Measurements from ENCODE around the gene UBE2B.

UBE2B gene

GRCh38 chr5:134427540-134428041, 56.2 kb downstream of the UBE2B start:
- TF ChIP-seq, protein P1, sequence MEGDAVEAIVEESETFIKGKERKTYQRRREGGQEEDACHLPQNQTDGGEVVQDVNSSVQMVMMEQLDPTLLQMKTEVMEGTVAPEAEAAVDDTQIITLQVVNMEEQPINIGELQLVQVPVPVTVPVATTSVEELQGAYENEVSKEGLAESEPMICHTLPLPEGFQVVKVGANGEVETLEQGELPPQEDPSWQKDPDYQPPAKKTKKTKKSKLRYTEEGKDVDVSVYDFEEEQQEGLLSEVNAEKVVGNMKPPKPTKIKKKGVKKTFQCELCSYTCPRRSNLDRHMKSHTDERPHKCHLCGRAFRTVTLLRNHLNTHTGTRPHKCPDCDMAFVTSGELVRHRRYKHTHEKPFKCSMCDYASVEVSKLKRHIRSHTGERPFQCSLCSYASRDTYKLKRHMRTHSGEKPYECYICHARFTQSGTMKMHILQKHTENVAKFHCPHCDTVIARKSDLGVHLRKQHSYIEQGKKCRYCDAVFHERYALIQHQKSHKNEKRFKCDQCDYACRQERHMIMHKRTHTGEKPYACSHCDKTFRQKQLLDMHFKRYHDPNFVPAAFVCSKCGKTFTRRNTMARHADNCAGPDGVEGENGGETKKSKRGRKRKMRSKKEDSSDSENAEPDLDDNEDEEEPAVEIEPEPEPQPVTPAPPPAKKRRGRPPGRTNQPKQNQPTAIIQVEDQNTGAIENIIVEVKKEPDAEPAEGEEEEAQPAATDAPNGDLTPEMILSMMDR (IDR thresholded peaks at IDR 0.05; ENCODE audit: insufficient read depth, low read length) = no peak
- no peak for TF ChIP-seq GABPA (IDR thresholded peaks at IDR 0.05; ENCODE audit: low read depth)
- TF ChIP-seq POLR2AphosphoS5 (IDR thresholded peaks at IDR 0.05; ENCODE audit: low read depth) = no peak
- TF ChIP-seq, protein P2, sequence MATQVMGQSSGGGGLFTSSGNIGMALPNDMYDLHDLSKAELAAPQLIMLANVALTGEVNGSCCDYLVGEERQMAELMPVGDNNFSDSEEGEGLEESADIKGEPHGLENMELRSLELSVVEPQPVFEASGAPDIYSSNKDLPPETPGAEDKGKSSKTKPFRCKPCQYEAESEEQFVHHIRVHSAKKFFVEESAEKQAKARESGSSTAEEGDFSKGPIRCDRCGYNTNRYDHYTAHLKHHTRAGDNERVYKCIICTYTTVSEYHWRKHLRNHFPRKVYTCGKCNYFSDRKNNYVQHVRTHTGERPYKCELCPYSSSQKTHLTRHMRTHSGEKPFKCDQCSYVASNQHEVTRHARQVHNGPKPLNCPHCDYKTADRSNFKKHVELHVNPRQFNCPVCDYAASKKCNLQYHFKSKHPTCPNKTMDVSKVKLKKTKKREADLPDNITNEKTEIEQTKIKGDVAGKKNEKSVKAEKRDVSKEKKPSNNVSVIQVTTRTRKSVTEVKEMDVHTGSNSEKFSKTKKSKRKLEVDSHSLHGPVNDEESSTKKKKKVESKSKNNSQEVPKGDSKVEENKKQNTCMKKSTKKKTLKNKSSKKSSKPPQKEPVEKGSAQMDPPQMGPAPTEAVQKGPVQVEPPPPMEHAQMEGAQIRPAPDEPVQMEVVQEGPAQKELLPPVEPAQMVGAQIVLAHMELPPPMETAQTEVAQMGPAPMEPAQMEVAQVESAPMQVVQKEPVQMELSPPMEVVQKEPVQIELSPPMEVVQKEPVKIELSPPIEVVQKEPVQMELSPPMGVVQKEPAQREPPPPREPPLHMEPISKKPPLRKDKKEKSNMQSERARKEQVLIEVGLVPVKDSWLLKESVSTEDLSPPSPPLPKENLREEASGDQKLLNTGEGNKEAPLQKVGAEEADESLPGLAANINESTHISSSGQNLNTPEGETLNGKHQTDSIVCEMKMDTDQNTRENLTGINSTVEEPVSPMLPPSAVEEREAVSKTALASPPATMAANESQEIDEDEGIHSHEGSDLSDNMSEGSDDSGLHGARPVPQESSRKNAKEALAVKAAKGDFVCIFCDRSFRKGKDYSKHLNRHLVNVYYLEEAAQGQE (IDR thresholded peaks at IDR 0.05; ENCODE audit: insufficient replicate concordance, low read depth) = no peak
- TF ChIP-seq SPI1 (IDR thresholded peaks at IDR 0.05; ENCODE audit: borderline replicate concordance, low read depth) = no peak
- H3K4me3 ChIP-seq (replicated peaks; ENCODE audit: insufficient read depth, low read length) = no peak overlapping the region
- H3K27me3 ChIP-seq (ENCODE audit: insufficient read depth, poor library complexity, severe bottlenecking) = no peaks in the 10 kb centered on the region
- H3K27ac ChIP-seq (replicated peaks) = no peak overlapping the region
- no peak for DNase-seq (ENCODE audit: low read depth in 1 of 2, low spot score in 1 of 2)

DNA sequence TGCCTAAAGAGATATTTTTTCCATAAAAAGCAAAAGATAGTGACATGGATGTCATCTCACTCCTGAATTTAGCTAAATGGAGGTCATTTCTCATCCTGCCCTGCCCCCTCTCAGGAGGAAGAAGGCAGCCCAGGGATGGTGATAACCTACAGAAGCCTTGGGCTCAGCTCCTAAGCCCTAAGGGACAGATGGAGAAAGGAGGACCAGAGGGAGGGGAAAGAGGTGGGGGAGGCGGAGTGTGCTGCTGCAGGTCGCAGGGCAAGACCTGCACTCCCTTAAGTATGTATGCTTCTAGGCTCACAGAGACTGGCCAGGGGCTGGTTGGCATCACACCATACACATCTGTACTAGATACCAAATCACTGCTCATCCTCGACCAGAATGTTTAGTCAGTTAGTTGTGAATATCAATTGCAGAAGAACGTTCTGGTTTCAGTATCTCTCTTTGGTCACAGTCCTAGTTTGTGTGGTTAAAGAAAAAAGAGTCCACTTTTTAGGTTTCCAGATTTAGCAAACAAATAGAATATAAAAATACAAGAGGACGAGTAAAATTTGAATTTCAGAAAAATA, 58.7 kb downstream of the UBE2B start:
- DNase-seq (ENCODE audit: low read depth in 1 of 2, low spot score in 1 of 2) = no peak
- Histone ChIP-seq H3K27me3 (ENCODE audit: insufficient read depth, poor library complexity, severe bottlenecking) (no peaks in the 10 kb centered on the region), H3K27ac (replicated peaks) (no peak overlapping the region), H3K4me3 (replicated peaks; ENCODE audit: insufficient read depth, low read length) (no peak overlapping the region)
- no peak for TF ChIP-seq POLR2AphosphoS5 (IDR thresholded peaks at IDR 0.05; ENCODE audit: low read depth)
- TF ChIP-seq SPI1 (IDR thresholded peaks at IDR 0.05; ENCODE audit: borderline replicate concordance, low read depth) = no peak
- no peak for TF ChIP-seq GABPA (IDR thresholded peaks at IDR 0.05; ENCODE audit: low read depth)
- TF ChIP-seq, protein P1 (IDR thresholded peaks at IDR 0.05; ENCODE audit: insufficient read depth, low read length) = no peak
- TF ChIP-seq, protein P2 (IDR thresholded peaks at IDR 0.05; ENCODE audit: insufficient replicate concordance, low read depth) = no peak

DNA sequence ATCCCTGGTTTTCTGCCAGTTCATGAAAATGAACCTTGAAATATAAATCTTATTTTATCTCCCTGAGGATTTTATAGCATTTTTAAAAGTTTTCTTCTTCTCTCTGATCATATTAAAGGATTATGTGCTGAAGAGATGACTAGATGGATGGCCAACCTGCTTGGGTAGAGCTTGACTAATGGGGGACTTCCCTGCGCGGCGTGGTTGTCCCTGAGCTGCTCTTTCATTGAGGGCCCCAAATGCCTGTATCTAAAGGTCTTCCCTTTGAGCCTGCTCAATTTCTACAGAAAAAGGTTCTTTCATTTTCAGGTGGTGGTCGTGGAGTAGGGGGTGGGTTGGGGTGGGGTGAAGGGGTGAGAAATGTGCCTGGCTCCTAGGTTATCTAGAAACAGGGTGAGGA, 60.8 kb downstream of the UBE2B start:
- Histone ChIP-seq H3K27me3 (ENCODE audit: insufficient read depth, poor library complexity, severe bottlenecking) (no peaks in the 10 kb centered on the region), H3K4me3 (replicated peaks; ENCODE audit: insufficient read depth, low read length) (no peak overlapping the region), H3K27ac (replicated peaks) (no peak overlapping the region)
- DNase-seq (ENCODE audit: low read depth in 1 of 2, low spot score in 1 of 2) = no peak
- no peak for TF ChIP-seq SPI1 (IDR thresholded peaks at IDR 0.05; ENCODE audit: borderline replicate concordance, low read depth)
- TF ChIP-seq POLR2AphosphoS5 (IDR thresholded peaks at IDR 0.05; ENCODE audit: low read depth) = no peak
- TF ChIP-seq, protein P1 (IDR thresholded peaks at IDR 0.05; ENCODE audit: insufficient read depth, low read length) = no peak
- TF ChIP-seq GABPA (IDR thresholded peaks at IDR 0.05; ENCODE audit: low read depth) = no peak
